Measurements from ENCODE around the gene MAK.

- TF ChIP-seq CTCF (IDR thresholded peaks at IDR 0.05): no peak
- TF ChIP-seq POLR2A (IDR thresholded peaks at IDR 0.05): no peak
Measured at GRCh38 chr6:10809098-10809497, 29.2 kb downstream of the MAK start.
